HepG2 (cell line): ENCODE measurements around the gene TBX10. TPM values are rescaled to one million over a fixed set of nuclear protein-coding genes. Genes with fewer than 3 reads are reported as not detected.
A peak's percentile ranks its signal among the peaks of the same experiment; 100 is the strongest.

Experiments
- ATF2 ChIP-seq: sonication (generic); formaldehyde crosslinking; IDR thresholded peaks from 2 replicates; pipeline ENCODE4 v1.4.0; 2020; ENCODE audit warnings: missing genetic modification reagents
- BRCA1 ChIP-seq: sonication (generic); formaldehyde crosslinking; IDR thresholded peaks from 2 replicates; pipeline ENCODE4 v1.4.0; 2020; ENCODE audit warnings: missing genetic modification reagents
- CHD2 ChIP-seq: IDR thresholded peaks from 2 replicates; pipeline ENCODE4 v1.6.1; 2011; ENCODE audit warnings: low read depth, low read length, improper control_type of control experiment
- GATA4 ChIP-seq: sonication (generic); IDR thresholded peaks from 2 replicates; pipeline ENCODE4 v1.6.1; 2016; ENCODE audit warnings: antibody characterized with exemption, low read depth, borderline replicate concordance
- GZF1 ChIP-seq: sonication (generic); formaldehyde crosslinking; IDR thresholded peaks from 2 replicates; pipeline ENCODE4 v1.5.1; 2020; ENCODE audit warnings: mild to moderate bottlenecking, missing genetic modification reagents
- KLF13 ChIP-seq: sonication (generic); formaldehyde crosslinking; IDR thresholded peaks from 2 replicates; pipeline ENCODE4 v1.4.0; 2020; ENCODE audit warnings: mild to moderate bottlenecking, missing genetic modification reagents
- NR0B2 ChIP-seq: sonication (generic); formaldehyde crosslinking; IDR thresholded peaks from 2 replicates; pipeline ENCODE4 v1.4.0; 2020; ENCODE audit warnings: mild to moderate bottlenecking, missing genetic modification reagents
- NRL ChIP-seq: sonication (generic); formaldehyde crosslinking; IDR thresholded peaks from 2 replicates; pipeline ENCODE4 v1.5.0; 2020; ENCODE audit warnings: missing genetic modification reagents, mild to moderate bottlenecking, moderate library complexity, borderline replicate concordance
- RXRB ChIP-seq: IDR thresholded peaks from 2 replicates; pipeline ENCODE4 v1.6.1; 2016; ENCODE audit warnings: borderline replicate concordance, missing genetic modification reagents, missing compliant biosample characterization
- SMARCE1 ChIP-seq: fragments of 450-650 bp; IDR thresholded peaks from 2 replicates; pipeline ENCODE4 v1.6.1; 2017; ENCODE audit warnings: borderline replicate concordance
- SOX6 ChIP-seq, 2 experiments: fragments of 450-650 bp in 1 of 2; sonication (generic) in 1 of 2; formaldehyde crosslinking in 1 of 2; IDR thresholded peaks; 2 replicates each; pipeline versions ENCODE4 v1.4.0 to v1.6.1; 2017 to 2020; ENCODE audit warnings: antibody characterized with exemption in 1 of 2, mild to moderate bottlenecking in 1 of 2, missing genetic modification reagents in 1 of 2
- SYNCRIP ChIP-seq: fragments of 200-400 bp; formaldehyde crosslinking; IDR thresholded peaks from 2 replicates; pipeline ENCODE4 v1.6.1; 2018; ENCODE audit warnings: mild to moderate bottlenecking, low read depth, low read length; ENCODE audit not compliant: insufficient read depth
- TFDP1 ChIP-seq: IDR thresholded peaks from 2 replicates; pipeline ENCODE4 v1.6.1; 2016; ENCODE audit warnings: missing compliant biosample characterization, missing genetic modification reagents, borderline replicate concordance
- TGIF2 ChIP-seq: IDR thresholded peaks from 2 replicates; pipeline ENCODE4 v1.6.1; 2016; ENCODE audit warnings: control low read depth, missing compliant biosample characterization
- YY1 ChIP-seq: IDR thresholded peaks from 2 replicates; pipeline ENCODE4 v1.6.1; 2011; ENCODE audit warnings: low read length, low read depth, moderate library complexity, mild to moderate bottlenecking; ENCODE audit not compliant: insufficient read depth, insufficient replicate concordance
- ZFP91 ChIP-seq: sonication (generic); formaldehyde crosslinking; IDR thresholded peaks from 2 replicates; pipeline ENCODE4 v1.9.0; 2022; ENCODE audit warnings: missing genetic modification reagents, mild to moderate bottlenecking, borderline replicate concordance
- ZNF24 ChIP-seq: fragments of 450-650 bp; IDR thresholded peaks from 2 replicates; pipeline ENCODE4 v1.6.1; 2017; ENCODE audit warnings: antibody characterized with exemption, mild to moderate bottlenecking
- ZNF253 ChIP-seq: sonication (generic); formaldehyde crosslinking; IDR thresholded peaks from 2 replicates; pipeline ENCODE4 v1.8.0; 2022; ENCODE audit warnings: mild to moderate bottlenecking, missing genetic modification reagents, borderline replicate concordance
- ZNF546 ChIP-seq: sonication (generic); formaldehyde crosslinking; conservative IDR thresholded peaks from 2 replicates; pipeline ENCODE4 v1.8.1; 2023; ENCODE audit warnings: mild to moderate bottlenecking, missing genetic modification reagents
- ZNF547 ChIP-seq: sonication (generic); formaldehyde crosslinking; IDR thresholded peaks from 2 replicates; pipeline ENCODE4 v1.5.1; 2020; ENCODE audit warnings: mild to moderate bottlenecking, missing genetic modification reagents
- polyA plus RNA-seq, 8 experiments: library from polyadenylated mRNA; depleted of rRNA in 3 of 8; stranded (reverse) in 7 of 8; unstranded in 1 of 8; fragments of >200 nt; fragmentation: Illumina TruSeq in 4 of 8; extraction: Trizol in 4 of 8; gene quantifications; 2 replicates each; pipeline versions ENCODE4 v1.2.1 to v1.2.3, GENCODE V29; 2011 to 2016; ENCODE audit warnings: low read depth in 4 of 8, missing spikeins in 1 of 8, mixed read lengths in 1 of 8; ENCODE audit not compliant: insufficient read depth in 1 of 8
- total RNA-seq, 5 experiments: library from RNA; depleted of rRNA; stranded (reverse); fragments of >200 nt; fragmentation: Illumina TruSeq; extraction: Trizol; gene quantifications; 2 replicates each; pipeline ENCODE4 v1.2.3, GENCODE V29; 2016; ENCODE audit warnings: low read depth in 1 of 5

Gene TBX10
- total and polyA plus RNA-seq, 2 of the 13 experiments (the other 11 are each of a cell fraction or from before 2014, with no cell fraction given) = 0.27 to 1.7 TPM

GRCh38 chr11:67632175-67632981 is 7.2 kb downstream of the TBX10 start (continued):
- TF ChIP-seq KLF13 (CRISPR knock-in tag) = peak; percentile 76; the same call in 1 of the 2 replicates
- no peak for TF ChIP-seq ZNF24
- TF ChIP-seq ATF2 = no peak
- TF ChIP-seq ZFP91 (CRISPR knock-in tag) = peak; percentile 66; the same call in 1 of the 2 replicates
- TF ChIP-seq ZNF546 = no peak
- no peak for TF ChIP-seq SMARCE1
- peak; percentile 82; the same call in 1 of the 2 replicates for TF ChIP-seq GZF1
- no peak for TF ChIP-seq CHD2
- peak; percentile 9 for TF ChIP-seq YY1
- no peak for TF ChIP-seq NR0B2 (CRISPR knock-in tag)
- no peak for TF ChIP-seq GATA4
- no peak for TF ChIP-seq BRCA1 (CRISPR knock-in tag)
- TF ChIP-seq ZNF547 (CRISPR knock-in tag) = no peak
- TF ChIP-seq SYNCRIP = no peak
- no peak for TF ChIP-seq TGIF2
- no peak for TF ChIP-seq TFDP1 (CRISPR knock-in tag)
- TF ChIP-seq SOX6 (IDR thresholded peaks at IDR 0.05) = no peak
- peak; percentile 74 for TF ChIP-seq SOX6 (CRISPR knock-in tag; IDR thresholded peaks at IDR 0.05)
- TF ChIP-seq NRL (CRISPR knock-in tag) = peak; percentile 55
- 0 out of 2 replicates have a peak, but pooled peaks have one; percentile 18 for TF ChIP-seq ZNF253
- TF ChIP-seq RXRB (CRISPR knock-in tag) = no peak; the same call in 1 of the 2 replicates
